GM19324 (cell line): Measurements from ENCODE around the gene FAM234B.
"Not testable (repeated sequence)": the region's sequence is repeated elsewhere in the genome, so short reads cannot be mapped to it uniquely, and the experiment has no call there.

Source experiments
- ATAC-seq: cut with Tn5 transposase; IDR thresholded peaks from one replicate; pipeline ENCODE4 v1.9.1; 2021; ENCODE audit warnings: mild to moderate bottlenecking, moderate library complexity; ENCODE audit not compliant: unreplicated experiment, low FRiP score

The FAM234B gene

DNA sequence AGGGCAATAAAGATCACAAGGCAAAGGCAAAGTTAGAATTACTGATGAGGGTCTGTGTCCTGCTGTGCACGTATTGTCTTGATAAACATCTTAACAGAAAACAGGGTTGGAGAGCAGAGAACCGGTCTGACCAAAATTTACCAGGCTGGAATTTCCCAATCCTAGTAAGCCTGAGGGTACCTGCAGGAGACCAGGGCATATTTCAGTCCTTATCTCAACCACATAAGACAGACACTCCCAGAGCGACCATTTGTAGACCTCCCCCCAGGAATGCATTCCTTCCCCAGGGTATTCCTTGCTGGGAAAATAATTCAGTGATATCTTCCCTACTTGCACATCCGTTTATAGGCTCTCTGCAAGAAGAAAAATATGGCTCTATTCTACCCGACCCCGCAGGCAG lies 9.4 kb downstream of the FAM234B start:
- not testable (repeated sequence) for ATAC-seq

DNA sequence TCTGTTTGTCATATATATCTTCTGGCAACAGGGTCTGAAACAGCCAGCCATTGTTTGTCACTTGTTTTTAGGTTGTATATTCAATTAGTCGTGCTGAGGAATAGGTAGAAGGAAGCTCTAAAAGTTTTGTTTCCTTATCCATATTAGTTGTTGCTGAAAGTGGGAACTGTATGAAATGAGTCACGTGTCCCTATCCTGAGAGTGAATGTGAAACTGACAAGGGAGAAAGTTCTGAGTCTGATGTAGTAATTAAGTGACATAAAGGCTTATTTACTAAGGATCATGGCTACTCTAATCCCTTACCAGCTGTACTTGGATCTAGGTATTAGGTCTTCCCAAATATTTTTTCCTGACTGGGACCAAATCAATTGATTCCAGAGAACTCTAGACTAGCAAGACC lies 16.4 kb downstream of the FAM234B start:
- ATAC-seq: no peak

DNA sequence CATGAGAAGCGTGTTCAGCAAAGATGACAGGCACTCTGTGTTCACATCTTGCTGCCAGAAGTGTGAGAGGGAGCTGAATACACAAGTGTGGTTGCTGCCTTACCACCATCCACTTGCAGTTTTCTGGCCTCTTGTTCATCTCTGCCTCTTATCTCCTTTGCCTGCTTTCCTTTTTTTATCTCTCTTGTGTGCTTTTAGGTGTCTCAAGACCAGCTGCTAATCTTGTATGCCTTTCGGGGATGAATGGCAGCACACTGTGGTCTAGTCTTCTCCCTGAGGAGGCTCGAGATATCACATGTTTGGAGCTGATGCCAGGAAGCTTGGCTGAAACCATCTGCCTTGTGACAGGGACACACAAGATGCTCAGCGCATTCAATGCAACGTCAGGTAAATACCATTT lies 17.2 kb downstream of the FAM234B start:
- ATAC-seq: no peak

DNA sequence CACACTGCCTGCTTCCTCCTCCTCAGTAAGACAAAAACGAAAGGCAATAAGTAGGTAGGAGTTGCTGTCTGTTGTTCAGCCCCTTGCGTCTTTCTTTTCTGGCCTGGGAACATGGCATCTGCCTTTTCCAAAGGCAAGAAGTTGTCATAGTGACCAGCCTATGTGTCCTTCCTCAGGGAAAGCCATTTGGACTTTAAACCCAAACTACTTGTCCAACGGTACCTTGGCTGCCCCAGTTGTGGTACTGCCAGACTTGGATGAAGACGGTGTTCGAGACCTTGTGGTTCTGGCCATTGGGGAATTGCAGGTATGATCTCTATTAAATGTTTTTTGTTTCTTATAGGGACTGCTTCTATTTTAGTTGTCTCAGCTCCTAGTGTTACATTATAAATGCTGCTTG lies 18.5 kb downstream of the FAM234B start:
- no peak for ATAC-seq

DNA sequence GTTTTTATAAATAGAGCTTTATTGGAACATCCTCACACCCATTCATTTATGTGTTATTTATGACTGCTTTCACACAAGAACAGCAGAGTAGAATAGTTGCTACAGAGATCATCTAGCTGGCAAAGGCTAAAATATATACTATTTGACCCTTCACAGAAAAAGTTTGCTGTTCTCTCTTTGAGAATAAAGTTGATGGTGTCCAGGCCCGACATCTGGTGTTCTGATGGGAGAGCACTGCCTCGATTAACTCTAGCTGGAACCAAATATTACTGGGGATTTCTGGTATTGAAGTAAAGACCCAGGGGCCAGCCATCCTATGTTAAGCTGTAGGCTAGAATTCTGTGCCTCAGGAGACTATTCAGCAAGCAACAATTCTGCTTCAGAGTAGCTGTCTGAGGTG lies 21.8 kb downstream of the FAM234B start:
- no peak for ATAC-seq

DNA sequence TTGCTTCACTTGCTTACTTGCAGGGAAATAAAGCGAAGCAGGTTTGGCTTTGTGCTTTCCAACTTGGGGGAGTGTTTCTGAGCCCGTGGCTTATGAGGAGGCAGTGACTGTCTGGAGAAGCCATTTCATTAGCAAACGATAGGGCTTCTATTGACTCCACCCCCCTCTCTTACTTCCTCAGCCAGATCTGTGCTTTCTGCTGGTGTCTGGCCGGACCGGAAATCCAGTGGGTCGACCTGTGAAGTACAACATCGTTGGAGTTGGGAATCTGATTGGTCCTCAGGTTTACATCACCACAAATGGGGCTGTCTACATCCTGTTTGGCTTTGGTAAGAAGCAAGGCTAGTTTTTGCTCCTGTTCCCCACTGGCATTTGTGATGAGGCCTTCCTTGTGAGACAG lies 22.3 kb downstream of the FAM234B start:
- no peak for ATAC-seq

DNA sequence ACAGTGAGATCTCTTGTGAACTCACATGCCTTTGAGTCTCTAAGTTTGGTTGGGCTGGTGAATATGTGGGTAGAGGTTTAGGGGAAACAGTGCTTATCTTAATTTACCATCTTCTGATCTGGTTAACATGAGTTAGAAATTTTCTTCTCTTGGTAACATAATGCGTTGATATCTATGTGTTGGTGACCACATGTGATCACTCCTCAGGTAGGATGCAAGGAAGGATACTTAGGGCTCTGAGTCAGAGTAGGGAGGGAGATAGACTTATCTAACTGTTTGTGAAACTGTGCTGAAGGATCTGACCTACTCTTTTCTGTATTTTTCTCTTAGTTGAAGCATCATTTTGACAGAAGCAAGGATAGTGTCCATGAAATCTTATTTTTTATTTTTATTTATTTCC lies 23.1 kb downstream of the FAM234B start:
- no peak for ATAC-seq

DNA sequence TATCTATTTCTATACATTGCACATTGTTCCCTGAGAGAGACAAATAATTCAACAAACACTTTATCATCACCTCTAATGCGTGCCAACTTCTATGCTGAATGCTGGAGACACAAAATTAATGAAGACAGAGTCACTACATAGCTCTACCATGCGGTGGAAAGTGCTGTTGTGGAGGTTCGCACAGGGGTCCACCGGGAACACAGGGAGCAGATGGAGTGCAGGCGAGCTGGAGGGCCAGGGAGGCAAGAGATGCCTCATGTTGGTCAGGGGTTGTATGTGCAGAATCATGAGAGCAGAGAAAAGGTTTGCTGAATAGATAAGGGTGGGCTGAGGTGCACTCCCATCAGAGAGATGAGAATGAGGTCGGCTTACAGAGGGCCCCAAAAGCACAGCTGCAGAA lies 25.2 kb downstream of the FAM234B start:
- no peak for ATAC-seq

DNA sequence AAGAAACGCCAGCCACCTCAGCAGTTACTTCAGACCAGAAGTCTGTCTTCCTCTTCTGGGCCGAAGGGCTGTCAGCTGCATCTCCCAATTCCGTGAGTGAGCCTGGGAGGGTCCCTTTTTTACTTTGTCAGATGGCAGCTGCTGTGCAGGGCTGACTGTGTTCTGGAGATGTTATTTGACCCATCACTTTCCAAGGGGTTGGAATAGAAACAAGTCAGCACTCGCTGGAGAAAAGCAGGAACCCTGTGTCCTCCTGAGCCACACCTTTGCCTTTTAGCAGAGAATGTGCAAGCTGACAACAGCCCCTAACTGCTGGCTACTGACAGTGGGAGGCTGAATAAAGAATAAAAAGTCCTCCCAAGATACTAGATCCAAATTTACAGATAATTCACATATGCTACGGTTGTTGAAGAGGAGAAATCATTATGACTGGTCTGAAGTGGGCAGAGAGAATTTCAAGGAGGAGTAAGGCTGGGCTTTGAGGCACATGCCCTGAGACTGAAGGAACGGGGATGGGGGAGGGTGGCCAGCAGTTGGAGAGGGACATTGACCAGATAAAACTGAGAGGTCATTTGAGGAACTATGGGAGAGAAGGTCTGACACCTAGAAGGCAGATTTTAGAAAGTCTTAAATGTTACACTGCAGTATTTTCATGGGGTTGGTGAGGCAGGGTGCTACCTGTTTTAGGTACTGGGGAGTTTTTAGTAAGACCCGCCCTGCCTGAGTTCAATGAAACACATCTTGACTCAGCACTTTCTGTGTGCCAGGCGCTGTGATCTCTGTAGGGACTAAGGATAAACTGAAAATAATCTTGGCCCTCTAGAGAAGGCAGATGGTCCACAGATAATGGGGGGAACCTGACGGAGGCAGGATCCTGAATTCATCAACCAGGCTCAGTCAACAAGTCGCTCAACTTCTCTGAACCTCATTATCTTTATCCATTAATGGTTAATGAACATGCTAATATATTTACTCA lies 27.4 kb downstream of the FAM234B start:
- no peak for ATAC-seq

DNA sequence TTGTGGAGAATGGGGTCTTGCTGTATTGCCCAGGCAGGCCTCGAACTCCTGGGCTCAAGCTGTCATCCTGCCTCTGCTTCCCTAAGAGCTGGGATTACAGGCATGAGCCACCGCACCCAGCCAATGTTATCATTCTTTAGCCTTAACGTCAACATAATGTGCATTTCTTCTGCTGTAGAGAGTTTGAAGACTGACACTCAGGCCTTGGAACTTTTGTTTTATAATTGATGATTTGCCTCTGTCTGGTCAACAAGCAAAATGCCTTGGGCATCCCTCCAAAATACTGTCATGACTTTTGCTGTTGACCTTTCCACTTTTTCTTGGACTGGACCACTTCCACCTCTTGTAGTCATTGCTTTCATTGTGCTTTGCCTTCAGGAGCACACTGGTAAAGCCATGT lies 29.0 kb downstream of the FAM234B start:
- ATAC-seq: no peak

DNA sequence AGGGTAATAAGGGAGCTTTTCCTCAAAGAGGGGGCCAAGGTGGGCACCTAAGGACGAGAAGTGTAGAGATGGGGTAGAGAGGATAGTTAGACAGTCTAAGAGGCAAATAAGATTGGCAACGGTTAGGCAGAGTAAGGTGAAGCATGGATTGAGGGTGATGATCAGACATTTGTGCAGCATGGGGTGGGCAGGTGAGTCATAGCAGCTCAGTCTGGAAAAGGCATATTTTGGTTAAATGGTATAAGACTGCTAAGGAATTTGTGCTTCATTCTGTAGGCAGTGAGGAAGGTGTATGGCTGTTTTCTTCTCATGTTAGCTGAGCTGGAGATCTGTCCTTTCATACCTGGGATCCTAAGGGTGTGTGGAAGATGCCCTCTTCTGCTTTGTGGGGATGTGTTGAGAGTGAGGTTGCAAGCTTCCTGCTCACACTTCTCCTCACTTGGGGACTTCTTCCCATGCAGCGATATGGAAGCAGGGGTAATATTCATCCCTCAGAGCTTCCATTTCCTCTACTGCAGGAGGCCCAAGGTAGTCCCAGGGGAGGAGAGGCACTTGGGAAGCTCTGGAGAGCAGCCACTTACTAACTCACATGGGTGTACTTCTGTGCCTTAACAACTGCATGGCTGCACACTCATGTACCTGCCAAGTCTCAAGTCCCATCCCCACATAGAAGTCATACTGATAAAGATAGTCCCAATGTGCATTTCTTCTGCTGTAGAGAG lies 30.4 kb downstream of the FAM234B start:
- ATAC-seq: no peak

DNA sequence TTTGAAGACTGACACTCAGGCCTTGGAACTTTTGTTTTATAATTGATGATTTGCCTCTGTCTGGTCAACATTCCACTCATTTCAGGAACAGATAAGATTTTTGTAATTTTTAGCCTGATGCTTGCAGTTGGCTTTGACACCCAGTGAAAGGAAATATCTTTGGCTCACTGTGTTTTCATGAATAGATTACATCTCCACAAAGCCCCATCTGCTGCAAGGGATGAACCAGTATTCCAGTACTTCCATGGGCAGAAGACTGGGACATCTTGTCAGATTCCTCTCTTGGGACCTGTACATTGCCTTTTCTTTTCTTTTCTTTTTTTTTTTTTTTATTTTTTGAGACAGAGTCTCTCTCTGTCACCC lies 30.9 kb downstream of the FAM234B start:
- no peak for ATAC-seq

DNA sequence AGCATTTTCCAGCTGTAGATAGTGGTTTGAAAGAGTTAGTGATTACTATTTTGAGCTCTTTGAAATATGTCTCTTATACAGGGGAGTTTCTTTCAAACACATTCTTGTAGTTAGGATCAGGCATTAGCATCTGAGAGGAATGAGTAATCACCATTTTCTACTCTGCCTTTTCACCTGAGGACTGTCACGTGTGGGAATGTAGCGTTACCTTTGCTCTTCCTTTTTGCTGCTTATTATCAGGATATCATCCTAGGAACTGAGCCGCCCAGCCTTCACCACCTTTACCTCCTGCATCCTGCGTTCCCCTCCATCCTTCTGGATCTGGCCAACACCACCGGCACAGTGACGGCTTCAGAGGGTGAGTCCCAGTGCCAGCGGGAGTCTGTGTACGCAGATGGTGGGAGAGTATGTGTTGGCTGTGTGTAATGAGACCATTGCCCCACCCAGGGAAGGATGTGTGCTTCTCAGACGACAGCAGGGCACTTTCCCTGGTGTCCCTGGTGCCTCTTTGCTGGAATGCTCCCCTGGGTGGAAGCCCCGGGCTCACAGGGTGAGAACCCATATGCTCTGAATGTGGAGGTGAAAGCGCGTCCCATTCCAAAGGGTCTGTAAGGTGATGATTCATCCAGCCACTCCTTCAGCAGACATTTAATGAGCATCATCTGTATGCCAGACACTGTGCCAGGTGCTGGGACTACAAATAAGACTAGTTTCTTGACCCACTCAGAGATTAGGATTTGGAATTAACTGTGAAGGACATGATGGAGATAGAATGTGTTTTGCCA lies 31.8 kb downstream of the FAM234B start:
- ATAC-seq: no peak

DNA sequence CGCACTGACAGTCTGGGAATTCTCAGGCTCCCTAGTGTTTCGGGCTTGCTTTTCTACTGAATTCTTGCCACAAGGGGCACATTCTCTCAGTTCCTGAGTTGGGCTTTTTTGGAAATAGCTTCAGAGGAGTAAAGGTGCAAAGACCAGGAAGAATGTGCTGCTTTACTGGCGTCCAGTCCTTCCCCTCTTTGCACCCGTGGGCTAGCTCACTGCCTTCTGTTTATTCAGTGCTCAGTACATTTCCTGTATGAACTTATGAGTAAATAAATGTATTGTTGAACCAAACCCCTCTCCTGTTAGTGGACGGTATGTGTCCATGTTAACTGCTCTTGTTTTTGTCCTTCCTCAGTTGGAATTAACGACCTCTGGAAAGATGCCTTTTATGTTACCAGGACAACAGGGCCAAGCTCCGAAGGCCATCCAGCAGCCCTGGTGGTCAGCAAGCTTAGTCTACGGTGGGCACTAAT lies 35.3 kb downstream of the FAM234B start:
- ATAC-seq: no peak

DNA sequence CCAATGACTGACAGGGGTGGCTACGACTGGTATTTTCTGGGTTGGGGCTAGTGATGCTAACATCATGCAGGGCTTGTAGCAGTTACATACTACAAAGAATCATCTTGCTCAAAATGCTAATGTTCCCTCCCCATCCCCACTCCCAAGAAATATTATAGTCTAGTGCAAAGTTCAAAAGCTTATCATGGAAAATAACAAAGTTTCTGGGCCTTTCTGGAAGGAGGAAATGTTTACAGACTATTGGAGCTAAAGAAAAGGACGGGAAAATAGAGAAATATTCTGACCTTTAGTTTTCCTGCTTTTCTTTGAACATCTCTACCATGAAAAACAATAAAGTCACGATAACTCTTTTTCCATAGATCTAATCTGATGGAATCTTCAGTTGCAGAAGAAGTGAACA lies 36.1 kb downstream of the FAM234B start:
- ATAC-seq: no peak

DNA sequence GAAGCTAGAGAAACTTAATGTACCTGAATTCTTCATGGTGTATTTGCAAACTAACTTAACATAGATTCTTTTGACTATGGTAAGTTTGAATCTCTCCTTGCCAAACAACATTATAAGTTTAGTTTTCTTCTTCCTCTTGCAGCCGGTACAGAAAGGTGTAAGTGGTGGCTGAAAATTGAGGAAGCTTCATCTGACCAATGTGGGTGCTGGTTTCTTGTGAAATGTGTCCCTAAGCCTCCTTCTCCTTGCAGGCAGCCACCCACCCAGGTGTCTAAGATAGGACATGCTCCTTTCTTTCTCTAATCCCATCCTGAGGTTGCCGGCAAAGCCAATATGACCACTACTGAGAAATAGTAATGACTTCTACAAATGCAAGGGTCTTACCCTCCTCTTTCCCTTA lies 38.7 kb downstream of the FAM234B start:
- ATAC-seq: no peak

DNA sequence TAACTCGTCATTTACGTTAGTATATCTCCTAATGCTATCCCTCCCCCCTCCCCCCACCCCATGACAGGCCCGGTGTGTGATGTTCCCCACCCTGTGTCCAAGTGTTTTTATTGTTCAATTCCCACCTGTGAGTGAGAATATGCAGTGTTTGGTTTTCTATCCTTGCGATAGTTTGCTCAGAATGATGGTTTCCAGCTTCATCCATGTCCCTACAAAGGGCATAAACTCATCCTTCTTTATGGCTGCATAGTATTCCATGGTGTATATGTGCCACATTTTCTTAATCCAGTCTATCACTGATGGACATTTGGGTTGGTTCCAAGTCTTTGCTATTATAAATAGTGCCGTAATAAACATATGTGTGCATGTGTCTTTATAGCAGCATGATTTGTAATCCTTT lies 39.5 kb downstream of the FAM234B start:
- ATAC-seq: not testable (repeated sequence)

DNA sequence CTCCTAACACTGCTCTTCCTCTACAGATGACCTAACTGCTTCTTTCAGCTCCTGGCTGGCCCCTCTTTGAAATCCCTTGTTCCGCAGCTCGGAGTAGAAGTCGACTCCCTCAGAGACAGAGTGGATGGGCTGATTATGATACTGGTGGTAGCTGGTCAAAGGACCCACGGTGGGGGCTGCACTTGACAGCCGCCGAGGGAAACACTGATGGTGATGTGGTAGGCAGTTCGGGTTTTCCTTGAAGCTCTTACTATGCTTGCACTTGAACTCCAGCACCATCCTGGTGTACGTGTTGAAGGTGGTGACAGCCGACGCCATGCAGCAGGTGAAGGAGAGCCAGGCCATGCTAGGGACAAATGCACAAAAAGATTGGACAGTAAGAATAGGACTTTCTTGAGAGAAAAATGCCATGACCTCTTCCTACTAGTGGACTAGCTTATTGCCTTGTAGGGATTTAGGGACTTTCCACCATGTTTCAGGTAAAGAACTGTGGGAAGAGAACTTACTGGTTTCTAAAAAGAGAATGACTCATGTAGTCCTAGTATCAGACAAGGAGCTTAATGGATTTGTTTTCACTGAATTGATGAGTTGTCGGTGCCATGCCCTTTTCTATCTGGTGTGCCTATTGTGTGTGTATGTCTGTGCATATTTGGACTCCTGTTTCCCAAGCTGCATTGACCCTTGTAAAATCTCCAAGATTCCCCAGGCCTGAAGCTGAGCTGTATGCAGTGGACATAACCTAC lies 40.9 kb downstream of the FAM234B start:
- no peak for ATAC-seq

DNA sequence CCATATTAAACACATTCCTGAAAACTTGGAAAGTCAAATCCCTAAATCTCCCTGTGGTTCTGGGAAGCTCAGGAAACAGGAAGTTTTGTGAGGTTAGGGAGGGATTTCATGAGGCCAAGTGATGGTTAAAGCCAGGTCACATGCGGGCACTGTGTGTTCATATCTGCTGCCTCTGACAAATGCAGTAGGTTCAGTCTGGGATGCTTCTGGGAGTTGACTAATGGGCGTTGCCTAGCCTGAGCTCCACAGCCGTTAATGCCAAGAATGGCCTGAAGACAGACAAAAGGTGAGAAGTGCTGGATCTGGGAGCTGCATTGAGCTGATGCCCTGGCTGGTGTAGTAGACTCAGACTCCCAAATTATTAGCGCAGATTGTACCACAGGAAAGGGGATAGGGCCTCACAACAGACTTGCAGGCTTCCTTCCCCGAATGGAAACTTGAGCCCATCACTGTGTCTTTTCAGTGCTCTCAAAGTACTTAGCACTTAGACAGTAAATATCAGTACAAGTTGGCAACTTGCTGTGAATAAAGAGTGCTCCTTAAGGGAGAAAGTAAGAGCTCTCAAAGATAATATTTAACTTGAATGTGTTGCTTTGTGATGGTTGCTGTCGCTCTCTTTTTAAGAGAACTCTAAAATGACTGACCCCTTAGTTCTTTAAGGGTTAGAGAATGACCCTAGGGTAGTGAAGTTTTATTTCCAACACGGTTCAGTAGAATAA lies 41.9 kb downstream of the FAM234B start:
- no peak for ATAC-seq

DNA sequence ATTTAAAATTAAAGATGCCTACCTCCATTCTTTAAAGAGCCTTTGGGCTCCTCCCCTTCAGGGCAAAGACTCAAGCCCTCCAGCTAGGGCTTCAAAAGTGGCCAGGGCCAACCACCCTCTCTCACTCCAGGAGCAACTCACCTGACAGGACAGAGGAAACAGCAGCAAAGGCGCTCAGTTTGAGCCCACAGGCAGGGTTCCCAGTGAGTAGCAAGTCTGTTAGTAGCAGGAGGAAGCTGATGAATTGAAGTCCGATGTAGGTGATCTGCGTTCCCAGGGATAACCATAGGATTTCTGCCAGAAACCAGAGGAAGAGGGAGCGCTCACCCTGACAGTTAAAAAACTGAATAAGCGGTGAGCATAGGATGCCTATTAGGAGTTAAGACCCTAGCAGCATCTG lies 43.6 kb downstream of the FAM234B start:
- no peak for ATAC-seq
